ENCODE measurements around the gene SLC44A5. TPM values are rescaled to one million over a fixed set of nuclear protein-coding genes. Genes with fewer than 3 reads are reported as not detected.

SLC44A5 gene
- total and polyA plus RNA-seq, 7 donors = 0.01 to 7.5 (median 0.49) TPM

DNA sequence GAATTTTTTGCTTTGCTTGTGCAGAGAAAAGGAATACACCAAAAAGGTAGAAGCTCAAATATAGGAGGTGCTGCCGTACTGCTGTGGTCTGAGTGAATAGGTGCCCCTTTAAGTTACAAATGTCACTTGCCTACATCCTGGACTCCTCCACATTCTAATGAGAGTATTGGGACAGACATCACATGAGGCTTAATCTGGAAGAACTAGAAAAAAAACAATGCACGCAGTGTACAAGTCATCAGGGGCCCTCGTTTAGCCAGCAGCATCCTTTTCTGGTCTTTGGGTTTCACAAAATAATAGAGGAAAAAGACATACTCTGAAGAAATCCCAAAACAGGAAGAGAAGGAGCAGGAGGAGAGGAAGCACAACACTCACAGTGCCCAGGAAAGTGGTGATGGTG is 89.3 kb downstream of the SLC44A5 start:
- Histone ChIP-seq H3K4me1 (no peaks in the 10 kb centered on the region), H3K27ac (no peak overlapping the region), H3K27me3 (ENCODE audit: insufficient read depth in 3 of 3, low read length in 2 of 3) (no peaks in the 10 kb centered on the region), H3K4me3 (no peak overlapping the region), H3K9me3 (no peaks in the 10 kb centered on the region), H3K36me3 (ENCODE audit: insufficient read depth in 1 of 2, low read depth in 1 of 2) (no peaks in the 10 kb centered on the region)
- intact Hi-C loops (cut with DNase I) = no loop called here
- WGBS, 3 donors = 67 to 74% (median 73%) methylated on average over 3 of the region's 3 CpGs
- no peak for DNase-seq
- ATAC-seq = no peak
- TF ChIP-seq, protein P1, sequence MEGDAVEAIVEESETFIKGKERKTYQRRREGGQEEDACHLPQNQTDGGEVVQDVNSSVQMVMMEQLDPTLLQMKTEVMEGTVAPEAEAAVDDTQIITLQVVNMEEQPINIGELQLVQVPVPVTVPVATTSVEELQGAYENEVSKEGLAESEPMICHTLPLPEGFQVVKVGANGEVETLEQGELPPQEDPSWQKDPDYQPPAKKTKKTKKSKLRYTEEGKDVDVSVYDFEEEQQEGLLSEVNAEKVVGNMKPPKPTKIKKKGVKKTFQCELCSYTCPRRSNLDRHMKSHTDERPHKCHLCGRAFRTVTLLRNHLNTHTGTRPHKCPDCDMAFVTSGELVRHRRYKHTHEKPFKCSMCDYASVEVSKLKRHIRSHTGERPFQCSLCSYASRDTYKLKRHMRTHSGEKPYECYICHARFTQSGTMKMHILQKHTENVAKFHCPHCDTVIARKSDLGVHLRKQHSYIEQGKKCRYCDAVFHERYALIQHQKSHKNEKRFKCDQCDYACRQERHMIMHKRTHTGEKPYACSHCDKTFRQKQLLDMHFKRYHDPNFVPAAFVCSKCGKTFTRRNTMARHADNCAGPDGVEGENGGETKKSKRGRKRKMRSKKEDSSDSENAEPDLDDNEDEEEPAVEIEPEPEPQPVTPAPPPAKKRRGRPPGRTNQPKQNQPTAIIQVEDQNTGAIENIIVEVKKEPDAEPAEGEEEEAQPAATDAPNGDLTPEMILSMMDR (IDR thresholded peaks at IDR 0.05) = no peak

DNA sequence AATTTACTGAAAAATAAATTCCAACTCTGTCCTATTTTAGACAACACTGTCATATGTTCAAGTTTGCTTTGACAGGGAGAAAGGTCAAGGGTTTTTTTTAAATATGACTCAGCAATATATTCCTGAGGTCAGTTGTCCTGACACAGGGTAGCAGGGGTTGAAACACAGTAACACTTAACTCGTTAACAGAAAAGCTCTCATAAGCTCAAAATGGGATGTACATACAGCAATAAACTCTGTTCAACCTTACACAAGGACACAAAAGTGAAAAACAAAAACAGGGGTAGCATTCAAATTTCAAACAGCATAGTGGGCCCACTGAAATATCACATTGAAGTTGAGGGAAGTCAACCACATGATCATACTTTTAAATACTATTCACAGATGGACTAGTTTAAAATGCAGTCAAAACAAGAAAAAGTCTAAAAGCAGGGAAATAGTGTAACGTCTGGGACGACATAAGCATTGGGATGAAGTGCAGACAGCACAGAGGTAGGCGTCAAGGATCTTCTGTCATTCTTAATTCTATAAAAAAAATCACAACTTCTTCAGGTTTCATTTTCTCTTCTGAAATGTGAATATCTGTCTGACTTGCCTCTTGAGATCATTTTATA is 89.9 kb downstream of the SLC44A5 start:
- TF ChIP-seq, protein P1 (IDR thresholded peaks at IDR 0.05) = no peak
- Histone ChIP-seq H3K27ac (no peak overlapping the region), H3K27me3 (ENCODE audit: insufficient read depth in 3 of 3, low read length in 2 of 3) (no peaks in the 10 kb centered on the region), H3K9me3 (no peaks in the 10 kb centered on the region), H3K4me3 (no peak overlapping the region), H3K4me1 (no peaks in the 10 kb centered on the region), H3K36me3 (ENCODE audit: insufficient read depth in 1 of 2, low read depth in 1 of 2) (no peaks in the 10 kb centered on the region)
- intact Hi-C loops (cut with DNase I) = no loop called here
- DNase-seq (no peak), ATAC-seq (peak in 1 of 4 donors; percentile 43)
- 55 to 67% (median 63%) methylated on average over 4 of the region's 4 CpGs for WGBS, 3 donors

DNA sequence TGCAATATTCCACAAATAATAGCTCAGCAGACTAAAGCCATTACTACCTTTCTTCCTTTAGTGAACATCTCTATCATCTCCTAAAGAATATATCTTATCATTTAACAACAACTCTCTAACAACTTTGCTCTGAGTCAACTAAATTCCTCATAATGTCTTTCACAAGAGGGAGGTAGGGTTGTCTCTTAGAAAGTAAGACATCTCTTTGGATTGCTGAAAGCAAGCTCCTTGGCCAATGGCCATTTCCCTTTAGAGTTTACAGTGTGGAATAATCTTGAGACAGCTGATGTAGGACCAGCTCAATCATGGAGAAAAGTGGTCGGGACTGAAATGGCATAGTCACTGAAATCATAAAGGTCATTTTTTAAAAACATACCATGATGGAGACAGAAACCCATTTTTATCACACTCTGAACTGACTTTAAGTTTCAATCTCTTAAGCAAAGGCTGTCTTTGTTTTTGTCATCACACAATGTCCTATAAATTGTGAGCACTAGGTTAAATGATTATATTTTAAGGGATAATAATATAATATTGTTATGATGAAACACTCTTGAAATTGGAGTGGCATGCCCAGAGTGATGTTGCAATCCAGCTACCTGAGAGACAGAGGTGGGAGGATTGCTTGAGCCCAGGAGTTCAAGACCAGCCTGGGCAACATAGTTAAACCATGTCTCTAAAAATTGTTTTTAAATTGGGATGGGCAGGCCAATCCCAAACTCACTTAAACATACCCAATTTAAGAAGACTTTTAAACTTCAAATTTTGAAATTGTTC is 91.1 kb downstream of the SLC44A5 start:
- DNase-seq (no peak), ATAC-seq (no peak)
- WGBS, 3 donors = 74 to 94% (median 77%) methylated on average over 1 of the region's 1 CpG
- Histone ChIP-seq H3K4me1 (no peaks in the 10 kb centered on the region), H3K9me3 (no peaks in the 10 kb centered on the region), H3K36me3 (ENCODE audit: insufficient read depth in 1 of 2, low read depth in 1 of 2) (no peaks in the 10 kb centered on the region), H3K27me3 (ENCODE audit: insufficient read depth in 3 of 3, low read length in 2 of 3) (no peaks in the 10 kb centered on the region), H3K4me3 (no peak overlapping the region), H3K27ac (no peak overlapping the region)
- TF ChIP-seq, protein P1 (IDR thresholded peaks at IDR 0.05) = no peak
- intact Hi-C loops (cut with DNase I) = no loop called here

DNA sequence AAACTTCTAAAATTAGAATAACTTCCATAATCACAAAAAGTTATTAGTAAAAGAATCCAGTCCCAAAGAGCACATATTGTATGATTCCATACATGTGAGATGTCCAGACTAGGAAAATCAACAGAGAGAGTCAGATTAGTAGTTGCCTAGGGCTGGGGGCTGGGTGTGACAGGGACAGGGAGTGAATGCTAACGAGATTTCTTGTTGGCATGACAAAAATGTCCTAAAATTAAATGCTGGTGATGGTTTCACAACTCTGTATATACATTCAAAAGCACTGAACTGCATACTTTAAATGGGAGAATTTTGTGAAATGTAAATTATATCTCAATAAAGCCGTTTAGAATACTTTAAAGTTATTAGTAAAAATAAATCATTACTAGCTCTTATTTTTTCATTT is 92.2 kb downstream of the SLC44A5 start:
- DNase-seq = no peak
- Histone ChIP-seq H3K9me3 (no peaks in the 10 kb centered on the region), H3K36me3 (ENCODE audit: insufficient read depth in 1 of 2, low read depth in 1 of 2) (no peaks in the 10 kb centered on the region), H3K4me1 (no peaks in the 10 kb centered on the region), H3K4me3 (no peak overlapping the region), H3K27ac (no peak overlapping the region), H3K27me3 (ENCODE audit: insufficient read depth in 3 of 3, low read length in 2 of 3) (no peaks in the 10 kb centered on the region)
- TF ChIP-seq, protein P1 (IDR thresholded peaks at IDR 0.05) = no peak
- intact Hi-C loops (cut with DNase I) = no loop called here
- ATAC-seq = no peak
- WGBS, 3 donors = 52 to 54% (median 52%) methylated on average over 2 of the region's 2 CpGs
